OCI-LY3 (cell line): ENCODE measurements around the gene ZNF831.

Experiments used
- H2AFZ ChIP-seq: fragments of 200-600, 300-600 bp; shearing (Covaris generic); 2 replicates; pipeline ENCODE4 v1.6.0; 2014; ENCODE audit warnings: antibody characterized with exemption, low read depth, low read length
- H3K27ac ChIP-seq: fragments of 200-600, 300-600 bp; sonication (generic); 2 replicates; pipeline ENCODE4 v1.5.1; 2014; ENCODE audit warnings: mild to moderate bottlenecking, low read length, moderate library complexity, mixed read lengths
- H3K27me3 ChIP-seq: fragments of 200-600, 300-600 bp; sonication (generic); 2 replicates; pipeline ENCODE4 v1.6.1; 2014; ENCODE audit warnings: low read depth, low read length, mixed read lengths
- H3K36me3 ChIP-seq: fragments of 200-600, 300-600 bp; sonication (generic); replicated peaks from 2 replicates; pipeline ENCODE3; 2014; ENCODE audit warnings: low read depth, low read length, mixed read lengths
- H3K4me1 ChIP-seq: fragments of 300-600, 200-600 bp; sonication (generic); 2 replicates; pipeline ENCODE4 v1.6.1; 2014; ENCODE audit warnings: low read length, mixed read lengths
- H3K4me2 ChIP-seq: fragments of 200-600, 300-600 bp; sonication (generic); 2 replicates; pipeline ENCODE4 v1.6.1; 2014; ENCODE audit warnings: low read length, mixed read lengths
- H3K4me3 ChIP-seq: fragments of 300-600, 200-600 bp; sonication (generic); 2 replicates; pipeline ENCODE4 v1.5.1; 2014; ENCODE audit warnings: antibody characterized with exemption, mild to moderate bottlenecking, low read length, moderate library complexity
- H3K79me2 ChIP-seq: fragments of 300-600, 200-600 bp; shearing (Covaris generic); 2 replicates; pipeline ENCODE4 v1.6.1; 2014; ENCODE audit warnings: mild to moderate bottlenecking, low read length, mixed read lengths
- H3K9ac ChIP-seq: fragments of 300-600, 200-600 bp; shearing (Covaris generic); 2 replicates; pipeline ENCODE4 v1.6.0; 2014; ENCODE audit warnings: mild to moderate bottlenecking, low read length, moderate library complexity
- H3K9me3 ChIP-seq: fragments of 200-600, 300-600 bp; shearing (Covaris generic); 2 replicates; pipeline ENCODE4 v1.6.1; 2014; ENCODE audit warnings: low read length, mixed read lengths; ENCODE audit not compliant: insufficient read depth
- H4K20me1 ChIP-seq: fragments of 200-600, 300-600 bp; sonication (generic); 2 replicates; pipeline ENCODE4 v1.6.1; 2016; ENCODE audit warnings: low read length, mixed read lengths; ENCODE audit not compliant: insufficient read depth
- CTCF ChIP-seq: fragments of 200-600, 300-600 bp; sonication (generic); IDR thresholded peaks from 2 replicates; pipeline ENCODE4 v1.5.1; 2014; ENCODE audit warnings: antibody characterized with exemption, low read length, low read depth
- EZH2phosphoT487 ChIP-seq: fragments of 200-600 bp; shearing (Covaris generic); IDR thresholded peaks from 2 replicates; pipeline ENCODE4 v1.6.1; 2018; ENCODE audit warnings: antibody characterized with exemption, mixed run types, low read depth

ZNF831 gene

GRCh38 chr20:59250293-59250692 lies 86.7 kb downstream of the ZNF831 start:
- no peaks in the 10 kb centered on the region for H3K36me3 ChIP-seq
- H3K79me2 ChIP-seq: no peaks in the 10 kb centered on the region
- no peak for TF ChIP-seq CTCF
- H3K4me1 ChIP-seq: no peaks in the 10 kb centered on the region
- H3K27ac ChIP-seq: no peak overlapping the region
- no peak overlapping the region for H3K9ac ChIP-seq
- no peak overlapping the region for H2AFZ ChIP-seq
- no peak overlapping the region for H3K4me3 ChIP-seq
- H3K4me2 ChIP-seq: no peak overlapping the region
- H4K20me1 ChIP-seq: no peaks in the 10 kb centered on the region
- no peaks in the 10 kb centered on the region for H3K9me3 ChIP-seq
- H3K27me3 ChIP-seq: peaks cover 97% of the 10 kb centered on the region

GRCh38 chr20:59253325-59253724 lies 89.7 kb downstream of the ZNF831 start:
- TF ChIP-seq EZH2phosphoT487: no peak
- TF ChIP-seq CTCF: no peak
- Histone ChIP-seq H3K4me1 (no peaks in the 10 kb centered on the region), H3K9me3 (no peaks in the 10 kb centered on the region), H4K20me1 (no peaks in the 10 kb centered on the region), H3K27ac (no peak overlapping the region), H3K36me3 (no peaks in the 10 kb centered on the region), H3K4me3 (no peak overlapping the region), H3K79me2 (no peaks in the 10 kb centered on the region), H3K27me3 (peaks cover 90% of the 10 kb centered on the region), H3K4me2 (no peak overlapping the region), H3K9ac (no peak overlapping the region), H2AFZ (no peak overlapping the region)

- Histone ChIP-seq H3K4me1 (no peaks in the 10 kb centered on the region), H3K4me2 (no peak overlapping the region), H2AFZ (no peak overlapping the region), H3K27me3 (peaks cover 90% of the 10 kb centered on the region), H3K9me3 (no peaks in the 10 kb centered on the region), H3K4me3 (no peak overlapping the region), H3K9ac (no peak overlapping the region), H3K36me3 (no peaks in the 10 kb centered on the region), H3K27ac (no peak overlapping the region), H3K79me2 (no peaks in the 10 kb centered on the region), H4K20me1 (no peaks in the 10 kb centered on the region)
- TF ChIP-seq CTCF: no peak
- no peak for TF ChIP-seq EZH2phosphoT487
Observed at GRCh38 chr20:59253779-59254319, 90.2 kb downstream of the ZNF831 start.

- Histone ChIP-seq H3K79me2 (no peaks in the 10 kb centered on the region), H3K27ac (no peak overlapping the region), H3K4me1 (no peaks in the 10 kb centered on the region), H3K36me3 (no peaks in the 10 kb centered on the region), H3K9me3 (no peaks in the 10 kb centered on the region), H4K20me1 (no peaks in the 10 kb centered on the region), H3K27me3 (peaks cover 88% of the 10 kb centered on the region), H3K4me3 (no peak overlapping the region), H3K9ac (no peak overlapping the region), H3K4me2 (no peak overlapping the region), H2AFZ (no peak overlapping the region)
- TF ChIP-seq CTCF (no peak), EZH2phosphoT487 (no peak)
Observed at GRCh38 chr20:59255256-59255655, 91.6 kb downstream of the ZNF831 start.
